Measurements from ENCODE around the gene WDR86. TPM values are rescaled to one million over a fixed set of nuclear protein-coding genes. Genes with fewer than 3 reads are reported as not detected.

WDR86 gene
- total RNA-seq, 4 donors from 2014 or later: 5.4 to 11.8 (median 9.6) TPM

DNA sequence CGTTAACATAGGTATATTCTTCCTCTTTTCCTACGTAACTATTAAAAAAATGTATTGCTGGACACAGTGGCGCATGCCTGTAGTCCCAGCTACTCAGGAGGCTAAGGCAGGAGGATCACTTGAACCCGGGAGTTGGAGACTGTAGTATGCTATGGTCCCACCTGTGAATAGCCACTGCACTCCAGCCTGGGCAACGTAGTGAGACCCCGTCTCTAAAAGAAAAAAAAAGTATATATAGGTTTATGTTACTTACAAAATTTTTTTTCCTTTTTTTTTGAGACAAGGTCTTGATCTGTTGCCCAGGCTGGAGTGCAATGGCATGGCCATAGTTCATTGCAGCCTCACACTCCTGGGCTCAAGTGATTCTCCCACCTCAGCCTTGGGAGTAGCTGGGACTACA lies 62.6 kb downstream of the WDR86 start:
- DNase-seq (ENCODE audit: extremely low spot score): peak; percentile 70
- TF ChIP-seq POLR2A (IDR thresholded peaks at IDR 0.05; ENCODE audit: low read depth): no peak
- no peak for TF ChIP-seq POLR2AphosphoS5 (IDR thresholded peaks at IDR 0.05)
- TF ChIP-seq, protein P1, sequence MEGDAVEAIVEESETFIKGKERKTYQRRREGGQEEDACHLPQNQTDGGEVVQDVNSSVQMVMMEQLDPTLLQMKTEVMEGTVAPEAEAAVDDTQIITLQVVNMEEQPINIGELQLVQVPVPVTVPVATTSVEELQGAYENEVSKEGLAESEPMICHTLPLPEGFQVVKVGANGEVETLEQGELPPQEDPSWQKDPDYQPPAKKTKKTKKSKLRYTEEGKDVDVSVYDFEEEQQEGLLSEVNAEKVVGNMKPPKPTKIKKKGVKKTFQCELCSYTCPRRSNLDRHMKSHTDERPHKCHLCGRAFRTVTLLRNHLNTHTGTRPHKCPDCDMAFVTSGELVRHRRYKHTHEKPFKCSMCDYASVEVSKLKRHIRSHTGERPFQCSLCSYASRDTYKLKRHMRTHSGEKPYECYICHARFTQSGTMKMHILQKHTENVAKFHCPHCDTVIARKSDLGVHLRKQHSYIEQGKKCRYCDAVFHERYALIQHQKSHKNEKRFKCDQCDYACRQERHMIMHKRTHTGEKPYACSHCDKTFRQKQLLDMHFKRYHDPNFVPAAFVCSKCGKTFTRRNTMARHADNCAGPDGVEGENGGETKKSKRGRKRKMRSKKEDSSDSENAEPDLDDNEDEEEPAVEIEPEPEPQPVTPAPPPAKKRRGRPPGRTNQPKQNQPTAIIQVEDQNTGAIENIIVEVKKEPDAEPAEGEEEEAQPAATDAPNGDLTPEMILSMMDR (IDR thresholded peaks at IDR 0.05): no peak
- TF ChIP-seq EP300 (IDR thresholded peaks at IDR 0.05): no peak
- Histone ChIP-seq H3K27ac (replicated peaks in 1 of 4) (no peak overlapping the region), H3K36me3 (peaks cover 13 to 76% (median 61%) of the 10 kb centered on the region in 4 donors), H3K9me3 (no peaks in the 10 kb centered on the region), H3K27me3 (no peaks in the 10 kb centered on the region), H3K4me1 (peaks cover 26 to 46% (median 36%) of the 10 kb centered on the region in 4 donors), H3K4me3 (no peak overlapping the region)
- 91% methylated on average over 6 of the region's 6 CpGs for WGBS
- intact Hi-C loops (cut with DNase I): no loop called here

DNA sequence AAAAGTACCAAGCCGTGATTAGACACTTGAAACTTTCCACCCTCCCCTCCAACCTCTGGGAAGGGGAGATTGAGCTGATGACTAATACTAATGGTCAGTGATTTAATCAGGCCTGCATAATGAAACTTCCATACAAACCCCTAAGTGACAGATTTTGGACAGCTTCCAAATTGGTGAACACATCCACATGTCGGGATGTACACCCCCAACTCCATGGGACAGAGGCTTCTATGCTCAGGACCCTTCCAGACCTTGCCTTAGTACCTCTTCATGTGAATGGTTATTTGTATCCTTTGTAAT lies 63.4 kb downstream of the WDR86 start:
- Histone ChIP-seq H3K27me3 (no peaks in the 10 kb centered on the region), H3K9me3 (no peaks in the 10 kb centered on the region), H3K36me3 (peaks cover 6 to 68% (median 53%) of the 10 kb centered on the region in 4 donors), H3K4me3 (no peak overlapping the region), H3K27ac (replicated peaks in 1 of 4) (no peak overlapping the region), H3K4me1 (peaks cover 26 to 46% (median 36%) of the 10 kb centered on the region in 4 donors)
- WGBS: 65% methylated on average over 2 of the region's 2 CpGs
- TF ChIP-seq POLR2AphosphoS5 (IDR thresholded peaks at IDR 0.05) (no peak), EP300 (IDR thresholded peaks at IDR 0.05) (no peak), POLR2A (IDR thresholded peaks at IDR 0.05; ENCODE audit: low read depth) (no peak)
- TF ChIP-seq, protein P1 (IDR thresholded peaks at IDR 0.05): no peak
- peak; percentile 31 for DNase-seq (ENCODE audit: extremely low spot score)
- intact Hi-C loops (cut with DNase I): no loop called here

DNA sequence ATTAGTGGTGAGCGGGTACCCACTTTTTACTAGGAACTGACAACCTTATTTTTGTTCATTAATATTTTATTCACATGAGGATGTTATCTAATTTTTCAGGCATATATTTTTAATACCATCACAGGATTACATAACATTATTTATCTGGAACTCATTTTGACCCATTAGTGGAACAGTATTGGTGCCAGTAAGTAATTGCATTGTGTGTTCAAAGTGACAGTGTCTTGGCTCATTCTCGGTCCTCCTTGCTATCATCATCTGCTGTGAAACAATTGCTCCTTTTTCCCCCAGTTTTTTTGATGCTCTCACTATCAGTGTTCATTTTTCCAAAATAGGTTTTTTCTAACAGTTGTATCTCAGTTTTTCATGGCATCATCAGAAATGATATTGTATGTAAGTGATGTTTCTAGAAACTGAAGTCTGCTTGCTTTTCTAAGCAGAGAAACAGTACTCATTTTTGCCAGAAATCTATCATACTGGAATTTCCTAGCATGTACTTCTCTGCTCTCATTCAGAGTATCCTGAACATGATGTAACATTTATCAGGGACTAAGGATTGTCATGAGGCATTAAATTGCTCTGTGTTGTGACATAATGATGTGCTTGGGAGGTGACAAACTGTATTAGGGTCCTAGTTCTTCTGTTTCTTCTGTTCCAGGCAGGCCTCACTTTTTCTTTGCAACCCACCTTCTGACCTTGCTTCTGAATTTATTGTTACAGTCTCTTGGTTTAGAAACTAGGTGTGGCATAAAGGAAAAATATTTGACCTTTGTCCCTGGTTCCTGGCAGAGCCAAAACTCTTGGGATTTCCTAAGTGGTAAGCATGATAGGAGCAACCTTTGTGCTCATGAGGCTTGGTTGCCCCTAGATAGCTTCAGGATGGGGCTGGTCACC lies 64.0 kb downstream of the WDR86 start:
- no peak for DNase-seq (ENCODE audit: extremely low spot score)
- peaks cover 31 to 50% (median 40%) of the 10 kb centered on the region in 4 donors for H3K4me1 ChIP-seq
- intact Hi-C loops (cut with DNase I): no loop called here
- no peaks in the 10 kb centered on the region for H3K27me3 ChIP-seq
- H3K27ac ChIP-seq (replicated peaks in 1 of 4): no peak overlapping the region
- no peak overlapping the region for H3K4me3 ChIP-seq
- WGBS: 75% methylated on average over 2 of the region's 2 CpGs
- TF ChIP-seq, protein P1 (IDR thresholded peaks at IDR 0.05): no peak
- TF ChIP-seq POLR2AphosphoS5 (IDR thresholded peaks at IDR 0.05) (no peak), POLR2A (IDR thresholded peaks at IDR 0.05; ENCODE audit: low read depth) (no peak), EP300 (IDR thresholded peaks at IDR 0.05) (no peak)
- H3K36me3 ChIP-seq: peaks cover 4 to 62% (median 47%) of the 10 kb centered on the region in 4 donors
- no peaks in the 10 kb centered on the region for H3K9me3 ChIP-seq

DNA sequence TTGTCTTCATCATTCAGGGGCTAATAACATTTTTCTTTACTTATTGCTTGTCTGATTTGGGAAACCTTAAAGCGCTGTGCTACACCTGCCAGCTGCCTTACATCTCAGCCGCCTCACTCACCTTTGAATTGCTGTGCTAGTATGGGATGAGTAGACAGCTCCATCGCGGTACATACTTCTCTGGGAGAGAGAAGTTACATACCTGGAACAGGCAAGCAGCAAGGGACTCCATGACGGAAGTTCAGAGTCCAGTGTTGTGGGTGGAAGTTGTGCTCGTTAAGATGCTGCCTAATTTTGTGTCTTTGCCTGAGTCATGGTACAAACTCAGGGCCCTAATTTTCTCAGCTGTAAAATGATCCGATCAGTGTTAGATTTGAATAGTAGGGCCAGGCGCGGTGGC lies 66.3 kb downstream of the WDR86 start:
- 87% methylated on average over 9 of the region's 9 CpGs for WGBS
- no peak overlapping the region for H3K4me3 ChIP-seq
- TF ChIP-seq POLR2AphosphoS5 (IDR thresholded peaks at IDR 0.05) (no peak), EP300 (IDR thresholded peaks at IDR 0.05) (no peak), POLR2A (IDR thresholded peaks at IDR 0.05; ENCODE audit: low read depth) (no peak)
- TF ChIP-seq, protein P1 (IDR thresholded peaks at IDR 0.05): no peak

More for the DNA sequence above, 66.3 kb downstream of the WDR86 start:
- no peaks in the 10 kb centered on the region for H3K9me3 ChIP-seq
- H3K4me1 ChIP-seq: peaks cover 18 to 39% (median 26%) of the 10 kb centered on the region in 4 donors
- H3K36me3 ChIP-seq: peaks cover 4 to 39% (median 31%) of the 10 kb centered on the region in 4 donors
- intact Hi-C loops (cut with DNase I): no loop called here
- DNase-seq (ENCODE audit: extremely low spot score): peak; percentile 42
- no peak overlapping the region for H3K27ac ChIP-seq (replicated peaks in 1 of 4)
- no peaks in the 10 kb centered on the region for H3K27me3 ChIP-seq

Measured in esophagus muscularis mucosa (tissue), 4 donors.